Measurements from ENCODE around the gene SNRNP70.

- no peak for TF ChIP-seq CTCF (conservative IDR thresholded peaks at IDR 0.05 in 1 of 2, IDR thresholded peaks at IDR 0.05 in 1 of 2; ENCODE audit: extremely low read depth in 1 of 2, insufficient read depth in 1 of 2, low read depth in 1 of 2, low read length in 2 of 2)
- no peak for TF ChIP-seq EZH2 (IDR thresholded peaks at IDR 0.05; ENCODE audit: borderline replicate concordance, low read length)
Measured at GRCh38 chr19:49064029-49064629, 21.1 kb upstream of the SNRNP70 start.

Measured in mammary epithelial cell (primary cell).